Measurements from ENCODE around the gene PIP5K1B.

PIP5K1B gene

DNA sequence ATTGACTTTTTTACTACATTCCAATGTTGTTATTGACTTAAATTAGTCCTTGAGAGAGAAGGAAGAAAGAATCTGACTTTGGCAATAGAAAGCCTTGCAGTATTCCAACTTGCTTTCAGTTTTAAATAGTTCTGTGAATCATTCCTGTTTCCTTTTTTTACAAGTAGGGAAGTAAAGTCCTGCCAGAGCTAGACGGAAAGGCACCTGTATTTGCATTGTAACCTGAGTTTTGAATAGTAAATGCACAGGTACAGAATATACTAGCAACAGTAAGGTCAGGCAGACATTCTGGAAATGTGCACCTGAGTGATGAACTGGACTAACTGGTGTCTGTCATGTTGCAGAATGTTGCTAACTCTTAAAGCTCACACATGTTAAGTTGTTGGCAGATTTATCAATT, 208.0 kb downstream of the PIP5K1B start:
- no peak overlapping the region for H3K4me3 ChIP-seq (ENCODE audit: low read depth, low read length)
- TF ChIP-seq, protein P1, sequence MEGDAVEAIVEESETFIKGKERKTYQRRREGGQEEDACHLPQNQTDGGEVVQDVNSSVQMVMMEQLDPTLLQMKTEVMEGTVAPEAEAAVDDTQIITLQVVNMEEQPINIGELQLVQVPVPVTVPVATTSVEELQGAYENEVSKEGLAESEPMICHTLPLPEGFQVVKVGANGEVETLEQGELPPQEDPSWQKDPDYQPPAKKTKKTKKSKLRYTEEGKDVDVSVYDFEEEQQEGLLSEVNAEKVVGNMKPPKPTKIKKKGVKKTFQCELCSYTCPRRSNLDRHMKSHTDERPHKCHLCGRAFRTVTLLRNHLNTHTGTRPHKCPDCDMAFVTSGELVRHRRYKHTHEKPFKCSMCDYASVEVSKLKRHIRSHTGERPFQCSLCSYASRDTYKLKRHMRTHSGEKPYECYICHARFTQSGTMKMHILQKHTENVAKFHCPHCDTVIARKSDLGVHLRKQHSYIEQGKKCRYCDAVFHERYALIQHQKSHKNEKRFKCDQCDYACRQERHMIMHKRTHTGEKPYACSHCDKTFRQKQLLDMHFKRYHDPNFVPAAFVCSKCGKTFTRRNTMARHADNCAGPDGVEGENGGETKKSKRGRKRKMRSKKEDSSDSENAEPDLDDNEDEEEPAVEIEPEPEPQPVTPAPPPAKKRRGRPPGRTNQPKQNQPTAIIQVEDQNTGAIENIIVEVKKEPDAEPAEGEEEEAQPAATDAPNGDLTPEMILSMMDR (IDR thresholded peaks at IDR 0.05; ENCODE audit: low read depth, low read length): no peak

DNA sequence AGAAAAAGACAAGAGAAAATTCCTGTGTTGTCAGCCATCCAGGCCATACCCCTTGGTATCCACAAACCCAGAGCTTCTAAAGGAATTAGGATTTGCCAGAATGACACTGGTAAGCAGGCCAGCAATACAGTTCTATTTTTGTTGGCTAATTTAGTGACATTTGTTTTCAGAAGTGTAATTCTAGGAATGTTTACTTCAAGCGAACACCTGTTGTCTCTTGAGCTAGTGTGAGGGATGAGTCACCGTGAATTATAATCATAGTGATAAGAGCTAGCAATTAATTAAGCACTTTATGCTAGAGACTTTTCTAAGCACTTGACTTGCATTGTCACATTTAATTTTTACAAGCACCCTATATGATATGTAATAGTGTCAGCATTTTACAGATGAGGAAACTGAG, 209.7 kb downstream of the PIP5K1B start:
- no peak overlapping the region for H3K4me3 ChIP-seq (ENCODE audit: low read depth, low read length)
- TF ChIP-seq, protein P1 (IDR thresholded peaks at IDR 0.05; ENCODE audit: low read depth, low read length): no peak

DNA sequence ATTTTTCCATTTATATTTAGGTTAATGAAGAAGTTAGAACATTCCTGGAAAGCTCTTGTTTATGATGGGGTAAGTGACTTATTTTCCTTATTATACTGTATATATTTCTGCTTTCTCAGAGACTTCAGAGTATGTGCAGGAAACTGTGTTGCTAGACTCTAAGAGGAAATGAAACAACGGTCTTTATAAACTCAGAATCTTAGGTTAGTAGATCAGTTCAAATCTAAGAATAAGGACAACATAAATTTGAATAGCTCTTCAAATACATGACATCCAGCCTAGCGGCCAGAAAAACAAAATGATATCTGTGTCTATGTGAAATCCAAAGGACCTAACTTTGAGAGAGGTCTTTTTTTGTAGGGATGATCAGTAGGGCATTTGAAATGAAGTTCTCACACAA, 214.6 kb downstream of the PIP5K1B start:
- H3K4me3 ChIP-seq (ENCODE audit: low read depth, low read length): no peak overlapping the region
- TF ChIP-seq, protein P1 (IDR thresholded peaks at IDR 0.05; ENCODE audit: low read depth, low read length): no peak

DNA sequence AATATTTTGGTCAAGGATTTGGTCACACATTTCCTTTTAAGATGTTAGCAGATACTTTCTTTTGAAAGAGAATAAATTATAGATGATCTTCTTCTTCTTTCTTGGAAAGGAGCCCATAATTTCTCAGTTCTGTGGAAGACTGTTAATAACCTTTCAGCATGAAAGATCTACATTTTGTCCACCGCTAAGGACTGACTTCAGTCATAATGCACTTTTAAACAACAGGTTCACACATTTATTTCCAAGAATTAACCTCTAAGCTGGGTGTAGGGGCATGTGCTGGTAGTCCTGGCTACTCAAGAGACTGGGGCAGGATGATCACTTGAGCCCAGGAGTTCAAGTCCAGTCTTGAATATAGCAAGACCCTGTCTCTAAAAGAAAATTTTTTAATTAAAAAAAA, 215.9 kb downstream of the PIP5K1B start:
- H3K4me3 ChIP-seq (ENCODE audit: low read depth, low read length): no peak overlapping the region
- TF ChIP-seq, protein P1 (IDR thresholded peaks at IDR 0.05; ENCODE audit: low read depth, low read length): no peak

DNA sequence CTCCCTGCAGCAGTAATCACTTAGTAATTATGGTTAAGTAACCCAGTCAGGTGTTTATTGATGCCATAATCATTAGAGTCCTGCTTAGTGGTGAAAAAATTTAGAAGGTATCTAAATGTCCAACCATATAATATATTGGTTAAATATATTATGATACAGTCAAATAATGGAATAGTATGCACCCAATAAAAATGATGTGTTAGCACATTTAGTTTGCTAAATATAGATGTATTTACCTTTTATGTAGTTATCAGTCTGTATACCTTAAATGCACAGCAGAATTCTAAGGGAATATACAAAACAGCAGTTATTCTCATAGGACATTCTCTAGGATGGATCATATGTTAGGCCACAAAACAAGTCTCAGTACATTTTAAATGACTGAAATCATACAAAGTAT, 218.4 kb downstream of the PIP5K1B start:
- TF ChIP-seq, protein P1 (IDR thresholded peaks at IDR 0.05; ENCODE audit: low read depth, low read length): no peak

DNA sequence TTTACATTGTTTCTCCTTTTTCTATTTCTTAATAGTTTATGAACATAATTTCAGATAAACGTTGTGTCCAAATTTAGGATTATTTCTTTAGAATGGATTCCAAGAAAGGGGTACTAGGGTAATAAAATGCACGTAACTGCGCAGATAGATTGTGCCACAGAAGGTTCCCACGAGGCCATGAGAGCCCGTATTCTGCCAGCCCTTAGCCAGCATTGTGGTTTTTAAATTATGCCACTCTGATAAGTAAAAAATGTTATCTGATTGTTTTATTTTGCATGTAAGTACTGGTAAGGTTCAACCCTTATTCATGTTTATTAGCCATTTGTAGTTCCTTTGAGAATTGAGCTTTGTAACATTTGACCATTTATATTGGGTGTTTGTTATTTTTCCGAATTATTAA, 220.1 kb downstream of the PIP5K1B start:
- TF ChIP-seq, protein P1 (IDR thresholded peaks at IDR 0.05; ENCODE audit: low read depth, low read length): no peak
- H3K4me3 ChIP-seq (ENCODE audit: low read depth, low read length): no peak overlapping the region

More for the DNA sequence above, 218.4 kb downstream of the PIP5K1B start:
- no peak overlapping the region for H3K4me3 ChIP-seq (ENCODE audit: low read depth, low read length)

DNA sequence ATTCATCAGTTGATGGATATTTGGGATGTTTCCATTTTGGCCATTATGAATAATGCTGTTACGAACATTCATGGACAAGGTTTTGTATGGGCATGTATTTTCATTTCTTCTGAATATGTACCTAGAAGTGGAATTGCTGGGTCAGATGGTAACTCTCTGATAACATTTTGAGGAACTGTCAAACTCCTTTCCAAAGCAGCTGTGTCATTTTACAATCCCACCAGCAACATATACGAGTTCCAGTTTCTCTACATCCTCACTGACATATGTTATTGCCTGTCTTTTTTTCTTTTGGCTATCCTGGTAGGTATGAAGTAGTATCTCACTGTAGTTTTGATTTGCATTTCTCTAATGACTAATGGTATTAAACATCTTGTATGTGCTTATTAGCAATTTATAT, 222.1 kb downstream of the PIP5K1B start:
- TF ChIP-seq, protein P1 (IDR thresholded peaks at IDR 0.05; ENCODE audit: low read depth, low read length): no peak

More for the DNA sequence above, 222.1 kb downstream of the PIP5K1B start:
- no peak overlapping the region for H3K4me3 ChIP-seq (ENCODE audit: low read depth, low read length)
